HPDE6-E6E7 (cell line): ENCODE measurements around the gene PEAR1.

Experiments
- DNase-seq: peaks from one replicate; pipeline ENCODE4 v3.0.0; 2011; ENCODE audit warnings: missing footprints; ENCODE audit errors: extremely low spot score

The PEAR1 gene

DNA sequence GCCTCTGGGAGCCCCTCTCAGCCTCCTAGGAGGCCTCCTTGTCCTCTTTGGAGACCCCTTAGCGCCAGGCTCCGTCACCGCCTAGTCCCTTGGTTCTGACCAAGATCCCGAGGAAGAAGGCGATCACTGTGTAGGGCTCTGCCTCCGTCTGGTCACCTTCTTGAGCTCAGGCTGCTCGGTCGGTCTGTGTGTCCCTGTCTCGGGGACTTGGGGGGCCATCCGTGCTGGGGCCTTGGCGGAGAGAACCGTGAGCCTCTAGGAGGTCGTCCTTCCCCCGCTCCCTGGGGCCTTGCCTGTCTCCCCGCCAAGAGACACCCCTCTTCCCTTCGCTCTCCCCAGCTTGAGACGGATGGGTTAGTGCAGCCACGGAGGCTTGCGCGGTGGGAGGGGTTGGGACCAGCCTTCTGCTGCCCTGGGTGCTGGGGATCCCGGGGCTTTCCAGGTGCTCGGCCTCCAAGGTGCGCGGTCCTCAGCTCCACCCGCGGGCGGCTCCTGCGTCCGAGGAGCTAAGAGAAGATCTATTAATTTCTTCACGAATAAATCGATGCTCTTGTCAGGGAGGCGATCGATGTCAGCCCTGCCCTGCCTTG, 33.9 kb upstream of the PEAR1 start:
- no peak for DNase-seq

DNA sequence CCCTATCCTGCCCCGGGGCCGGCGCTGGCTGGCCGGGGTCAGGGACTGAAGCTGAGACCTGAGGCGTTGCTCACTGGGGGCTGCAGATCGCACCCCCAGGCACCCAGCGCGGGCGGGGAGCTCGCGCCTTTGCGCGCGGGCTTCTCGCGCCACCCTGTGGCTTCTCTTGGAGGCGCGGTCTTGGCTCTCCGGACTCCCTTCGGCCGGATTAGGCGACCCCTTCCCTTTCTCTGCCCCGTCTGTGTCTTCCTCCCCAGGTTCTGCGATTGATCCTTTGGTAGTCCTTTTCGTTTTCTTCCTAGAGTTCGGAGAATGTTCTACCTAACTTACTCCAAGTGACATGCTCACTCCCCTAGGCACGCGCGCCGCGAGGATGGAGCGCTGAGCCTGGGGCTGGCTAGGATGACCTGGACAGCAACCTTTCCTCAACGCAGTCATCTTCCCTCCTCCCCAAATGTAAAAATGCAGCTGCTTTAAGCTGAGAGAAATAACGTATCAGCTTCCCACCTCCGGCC, 33.3 kb upstream of the PEAR1 start:
- DNase-seq = no peak

DNA sequence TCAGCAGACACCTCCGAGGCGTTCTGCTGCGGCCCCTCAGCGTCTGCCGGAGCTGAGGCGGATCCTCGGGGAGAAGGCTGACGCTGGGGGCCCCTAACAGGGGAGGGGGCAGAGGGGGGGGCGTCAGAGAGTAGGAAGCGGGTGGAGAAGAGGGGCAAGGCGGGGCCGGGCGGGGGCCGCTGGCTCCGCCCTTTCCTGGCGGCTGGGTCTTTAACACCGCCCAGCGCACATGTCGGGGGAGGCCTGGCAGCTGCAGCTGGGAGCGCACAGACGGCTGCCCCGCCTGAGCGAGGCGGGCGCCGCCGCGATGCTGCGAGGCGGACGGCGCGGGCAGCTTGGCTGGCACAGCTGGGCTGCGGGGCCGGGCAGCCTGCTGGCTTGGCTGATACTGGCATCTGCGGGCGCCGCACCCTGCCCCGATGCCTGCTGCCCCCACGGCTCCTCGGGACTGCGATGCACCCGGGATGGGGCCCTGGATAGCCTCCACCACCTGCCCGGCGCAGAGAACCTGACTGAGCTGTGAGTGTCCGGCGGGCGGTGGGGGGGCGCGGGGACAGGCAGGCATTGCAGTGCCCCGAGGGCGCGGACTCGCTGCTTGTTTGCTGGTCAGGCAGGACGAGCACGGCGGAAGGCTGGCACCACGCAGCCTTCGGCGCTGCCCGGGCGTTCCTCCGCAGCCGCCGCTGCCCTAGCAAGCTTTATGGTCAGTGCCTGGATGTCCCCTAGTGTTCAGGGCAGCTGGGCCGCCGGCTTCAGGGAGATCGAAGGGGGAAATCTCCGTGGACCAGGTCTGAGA, 32.7 kb upstream of the PEAR1 start, which contains the start of gene NTRK1:
NTRK1 (plus strand) TSS at position 238 of the 796 bp plus-strand sequence; CDS start at position 308, 70 bp downstream.
- DNase-seq = no peak

DNA sequence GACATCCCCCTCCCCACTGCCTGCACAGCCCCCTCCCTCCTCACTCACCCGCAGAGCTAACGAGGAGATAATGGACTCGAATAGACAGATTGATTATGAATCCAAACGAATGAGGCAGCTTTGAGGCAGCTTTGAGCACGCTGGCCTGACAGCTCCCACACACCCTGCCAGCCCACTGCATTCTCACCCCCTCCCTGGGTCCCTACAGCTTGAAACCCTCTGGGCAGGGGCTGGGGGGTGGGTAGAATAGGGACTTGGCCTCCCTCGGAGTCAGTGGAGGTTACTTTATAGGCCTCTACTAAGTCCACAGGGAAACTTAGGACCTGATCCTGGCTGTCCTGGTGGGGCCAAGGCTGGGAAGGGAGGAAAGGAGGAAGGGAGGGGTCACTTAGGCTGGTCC, 30.9 kb upstream of the PEAR1 start:
- DNase-seq = no peak

DNA sequence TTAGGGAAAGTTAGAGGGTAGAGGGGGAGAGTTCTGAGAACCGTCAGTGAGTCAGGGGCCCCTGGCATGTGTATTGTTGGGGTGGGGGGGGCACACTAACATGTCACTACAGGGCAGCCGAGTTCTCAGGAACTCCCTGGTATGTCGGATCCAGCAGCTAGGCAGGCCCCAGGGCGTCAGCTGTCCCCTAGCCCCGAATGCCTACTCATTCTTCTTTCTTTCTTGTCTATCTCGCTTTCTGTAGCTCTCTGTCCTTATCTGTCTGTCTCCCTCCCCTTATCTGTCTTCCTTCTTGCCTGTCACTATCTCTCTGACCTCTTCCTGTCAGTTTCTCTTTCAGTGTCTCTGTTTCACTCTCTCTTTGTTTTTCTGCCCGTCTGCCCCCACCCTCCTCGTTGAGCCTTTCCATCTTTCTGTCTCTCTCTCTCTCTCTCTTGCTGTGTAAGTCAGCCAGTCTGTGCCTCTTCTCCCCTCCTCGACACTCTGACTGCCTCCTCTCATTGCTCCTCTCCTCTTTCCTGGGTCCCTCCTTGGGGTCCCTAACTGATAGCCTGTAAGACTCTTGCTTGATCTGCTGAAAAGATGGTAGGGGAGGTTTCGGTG, 30.4 kb upstream of the PEAR1 start:
- no peak for DNase-seq

DNA sequence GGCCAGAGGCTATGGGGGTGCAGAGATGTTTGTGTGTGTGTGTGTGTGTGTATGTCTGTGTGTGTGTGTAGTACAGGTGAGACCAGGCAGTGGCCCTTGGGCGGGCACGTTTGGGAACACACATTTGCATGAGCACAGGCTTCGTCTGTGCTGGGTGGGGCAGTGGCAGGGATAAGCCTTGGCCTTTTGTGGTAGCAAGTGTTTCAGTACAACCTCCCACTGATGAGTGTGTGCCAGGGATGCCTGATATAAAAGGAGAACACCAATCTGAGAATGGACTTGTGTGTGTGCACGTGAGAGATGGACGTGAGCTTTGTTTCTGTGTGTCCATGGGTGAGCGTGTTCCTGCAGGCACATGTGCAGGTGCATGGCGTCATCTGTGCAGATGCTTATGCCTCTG, 29.9 kb upstream of the PEAR1 start:
- DNase-seq = no peak

DNA sequence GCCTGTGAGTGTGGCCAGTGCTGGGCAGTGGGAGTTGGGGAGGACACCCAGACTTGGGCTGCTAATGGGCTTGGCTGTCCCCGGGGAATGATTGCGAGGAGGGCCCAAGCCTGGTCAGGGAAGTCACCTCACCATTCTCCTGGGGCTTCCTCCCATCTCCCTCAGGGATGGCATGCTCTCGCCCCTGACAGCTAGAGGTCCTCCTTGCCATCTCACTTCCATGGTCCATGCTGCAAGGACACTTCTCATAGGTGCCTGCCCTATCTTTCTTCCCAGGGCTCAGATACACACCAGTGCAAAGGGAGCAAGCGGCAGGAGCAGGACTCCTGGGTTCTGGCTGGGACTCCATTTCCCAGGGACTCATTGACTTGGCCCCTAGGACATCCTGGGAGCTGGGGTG, 28.7 kb upstream of the PEAR1 start:
- DNase-seq = no peak

DNA sequence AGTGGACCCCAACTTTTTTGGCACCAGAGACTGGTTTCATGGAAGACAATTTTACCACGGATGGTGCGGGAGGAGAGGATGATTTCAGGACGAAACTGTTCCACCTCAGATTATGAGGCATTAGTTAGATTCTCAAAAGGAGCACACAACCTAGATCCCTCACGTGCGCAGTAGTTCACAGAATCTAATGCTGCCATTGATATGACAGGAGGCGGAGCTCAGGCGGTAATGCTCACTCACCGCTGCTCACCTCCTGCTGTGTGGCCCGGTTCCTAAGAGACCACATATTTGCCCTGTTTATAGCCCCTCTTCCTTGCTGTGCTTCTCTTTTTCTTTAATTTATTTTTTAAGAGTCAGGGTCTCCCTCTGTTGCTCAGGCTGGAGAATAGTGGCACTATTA, 28.3 kb upstream of the PEAR1 start:
- DNase-seq = no peak

DNA sequence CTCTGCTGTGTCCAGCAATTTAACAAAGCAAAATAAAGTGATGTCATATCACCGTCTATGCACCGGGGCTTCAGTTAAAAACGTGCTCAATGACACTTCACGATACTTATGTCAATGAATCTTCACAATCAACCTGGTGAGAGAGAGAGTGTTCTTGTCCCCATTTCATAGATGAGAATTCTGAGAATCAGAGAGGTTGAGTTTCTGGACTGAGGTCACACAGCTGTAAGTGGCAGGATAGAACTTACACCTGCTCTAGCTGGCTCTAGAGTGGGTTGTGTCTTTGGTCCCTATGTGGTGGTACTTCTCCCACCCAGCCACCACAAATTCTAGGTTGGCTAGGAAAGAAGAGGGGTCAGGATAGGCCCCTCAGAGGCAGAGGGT, 27.7 kb upstream of the PEAR1 start:
- no peak for DNase-seq

DNA sequence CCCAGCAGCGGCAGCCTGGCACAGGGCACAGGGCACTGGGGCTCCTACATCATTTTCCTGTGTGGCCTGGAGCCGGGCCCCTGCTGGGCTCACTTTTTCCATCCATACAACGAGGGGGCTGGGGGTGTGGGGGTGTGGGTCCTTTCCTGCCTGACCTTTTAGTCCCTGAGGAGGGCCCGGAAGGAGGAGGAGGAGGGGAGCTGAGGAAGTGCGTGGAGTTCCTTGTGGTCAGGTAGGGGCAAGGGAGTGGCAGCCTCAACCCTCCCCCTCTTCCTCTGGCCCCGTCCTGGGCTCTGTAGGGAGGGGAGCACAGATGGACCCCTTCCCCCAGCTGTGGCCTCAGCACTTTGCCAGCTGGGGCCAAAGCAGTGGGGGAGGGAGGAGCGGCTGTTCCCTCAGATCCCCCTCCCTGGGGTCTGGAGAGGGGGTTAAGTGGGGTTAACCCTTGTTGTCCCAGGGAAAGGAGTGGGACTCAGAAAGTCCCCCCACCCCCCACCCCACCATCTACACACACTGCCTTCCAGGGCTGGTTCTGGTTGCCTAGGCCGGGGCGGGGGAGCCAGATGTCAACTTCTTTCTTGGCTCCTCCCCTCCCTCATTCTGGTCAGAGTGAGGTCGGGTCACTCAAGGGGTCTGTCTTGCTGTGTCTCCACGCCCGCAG, 27.1 kb upstream of the PEAR1 start:
- DNase-seq = no peak

DNA sequence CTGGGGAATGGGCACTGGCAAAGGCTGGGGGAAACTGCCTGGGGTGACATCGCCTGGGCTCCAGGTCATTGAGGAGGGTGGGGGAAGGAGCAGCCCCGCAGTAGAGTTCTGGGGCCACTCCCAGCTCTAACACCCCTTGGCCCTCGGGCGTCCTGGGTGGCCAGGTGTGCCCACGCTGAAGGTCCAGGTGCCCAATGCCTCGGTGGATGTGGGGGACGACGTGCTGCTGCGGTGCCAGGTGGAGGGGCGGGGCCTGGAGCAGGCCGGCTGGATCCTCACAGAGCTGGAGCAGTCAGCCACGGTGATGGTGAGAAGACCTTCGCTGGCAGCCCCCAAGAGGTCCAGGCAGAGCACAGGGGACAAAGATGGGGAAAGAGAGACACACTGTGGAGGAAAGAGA, 25.2 kb upstream of the PEAR1 start:
- DNase-seq = no peak

DNA sequence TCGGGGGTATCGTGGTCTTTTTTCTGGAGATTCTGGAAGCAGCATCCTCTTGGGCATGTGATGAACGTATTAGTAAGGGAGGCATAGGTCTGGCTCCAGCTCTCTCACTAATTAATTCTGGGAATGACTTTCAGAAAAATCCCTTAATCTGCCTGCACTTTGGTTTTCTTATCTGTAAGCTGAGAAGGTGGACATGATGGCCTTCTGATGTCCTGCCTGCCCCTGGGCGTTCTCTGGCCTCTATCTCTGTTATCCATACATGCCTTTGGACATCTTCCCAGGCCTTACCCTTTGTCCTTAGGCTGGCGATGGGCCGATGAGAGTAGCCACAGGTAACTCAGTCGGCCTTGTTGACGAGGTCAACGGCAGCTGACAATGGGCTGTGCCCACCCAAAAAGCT, 24.1 kb upstream of the PEAR1 start:
- no peak for DNase-seq

DNA sequence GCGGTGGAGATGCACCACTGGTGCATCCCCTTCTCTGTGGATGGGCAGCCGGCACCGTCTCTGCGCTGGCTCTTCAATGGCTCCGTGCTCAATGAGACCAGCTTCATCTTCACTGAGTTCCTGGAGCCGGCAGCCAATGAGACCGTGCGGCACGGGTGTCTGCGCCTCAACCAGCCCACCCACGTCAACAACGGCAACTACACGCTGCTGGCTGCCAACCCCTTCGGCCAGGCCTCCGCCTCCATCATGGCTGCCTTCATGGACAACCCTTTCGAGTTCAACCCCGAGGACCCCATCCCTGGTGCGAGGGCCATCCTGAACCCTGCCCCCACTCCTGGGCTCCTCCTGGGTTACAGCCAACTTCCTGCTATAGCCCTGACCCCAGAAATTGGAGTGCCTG, 19.9 kb upstream of the PEAR1 start:
- DNase-seq = no peak

DNA sequence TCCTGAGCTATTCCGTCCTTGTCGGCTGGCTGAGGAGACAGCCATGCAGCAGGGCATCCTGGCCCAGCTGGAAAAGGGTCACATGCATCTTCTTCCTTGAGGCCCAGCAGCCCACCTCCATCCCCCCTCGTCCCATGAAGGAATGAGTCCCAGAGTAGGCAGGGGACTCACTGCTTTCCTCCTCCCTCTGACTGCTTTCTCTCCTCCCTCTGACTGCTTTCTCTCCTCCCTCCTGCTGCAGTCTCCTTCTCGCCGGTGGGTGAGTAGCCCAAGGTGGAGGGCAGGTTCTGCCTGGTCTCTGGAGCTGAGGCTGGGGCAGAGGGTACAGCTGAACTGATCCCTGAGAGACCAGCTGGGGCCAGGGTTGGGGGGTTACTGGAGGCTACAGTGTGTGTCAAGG, 19.4 kb upstream of the PEAR1 start:
- DNase-seq = no peak

DNA sequence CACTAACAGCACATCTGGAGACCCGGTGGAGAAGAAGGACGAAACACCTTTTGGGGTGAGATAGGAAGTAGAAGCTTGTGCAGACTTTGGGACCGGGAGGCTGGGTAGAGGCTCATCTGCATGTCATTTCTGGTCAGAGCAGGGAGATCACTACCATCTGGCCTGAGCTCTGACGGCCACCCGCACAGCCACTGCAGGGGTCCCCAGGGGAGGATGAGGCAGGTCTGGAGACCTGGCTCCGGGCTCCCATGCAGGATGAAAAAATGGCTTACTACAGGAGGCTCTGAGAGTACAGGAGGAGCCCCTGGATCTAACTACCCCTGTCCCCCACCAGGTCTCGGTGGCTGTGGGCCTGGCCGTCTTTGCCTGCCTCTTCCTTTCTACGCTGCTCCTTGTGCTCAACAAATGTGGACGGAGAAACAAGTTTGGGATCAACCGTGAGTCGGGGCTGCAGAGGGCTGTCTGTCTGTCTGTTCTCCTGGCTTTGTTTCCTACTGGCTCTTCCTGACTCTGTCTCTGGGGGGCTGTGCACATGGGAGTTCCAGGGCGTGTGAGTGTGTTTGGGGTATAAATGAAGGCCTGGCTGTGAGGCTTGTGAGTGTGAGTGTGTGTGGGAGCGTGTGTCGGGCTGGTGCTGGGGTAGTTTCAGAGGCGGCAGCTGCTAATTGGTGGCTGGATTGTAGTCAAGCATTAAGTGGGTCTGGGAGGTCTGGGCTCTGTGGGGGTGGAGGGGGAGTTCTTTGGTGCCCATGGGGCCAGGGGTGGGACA, 18.8 kb upstream of the PEAR1 start:
- no peak for DNase-seq

DNA sequence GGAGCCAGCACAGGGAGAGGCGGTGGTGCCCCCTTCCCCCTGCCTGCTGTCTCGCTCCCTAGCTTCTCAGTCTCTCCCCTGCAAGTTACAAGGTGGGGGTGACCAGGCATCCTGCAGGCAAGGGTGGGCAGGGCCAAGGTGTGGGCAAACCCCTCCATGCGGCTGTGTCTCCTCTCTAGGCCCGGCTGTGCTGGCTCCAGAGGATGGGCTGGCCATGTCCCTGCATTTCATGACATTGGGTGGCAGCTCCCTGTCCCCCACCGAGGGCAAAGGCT, 18.2 kb upstream of the PEAR1 start:
- no peak for DNase-seq

DNA sequence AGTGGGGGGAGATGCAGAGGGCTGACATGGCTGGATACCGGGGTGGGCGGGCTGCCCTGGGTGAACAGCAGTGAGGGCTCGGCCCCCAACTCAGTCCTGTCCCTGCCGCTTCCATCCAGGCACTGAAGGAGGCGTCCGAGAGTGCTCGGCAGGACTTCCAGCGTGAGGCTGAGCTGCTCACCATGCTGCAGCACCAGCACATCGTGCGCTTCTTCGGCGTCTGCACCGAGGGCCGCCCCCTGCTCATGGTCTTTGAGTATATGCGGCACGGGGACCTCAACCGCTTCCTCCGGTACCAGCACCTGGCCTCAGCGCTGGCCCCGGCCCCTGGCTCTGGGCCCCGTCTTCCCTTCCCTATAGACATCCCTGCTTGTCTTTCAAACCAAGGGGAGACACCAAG, 17.2 kb upstream of the PEAR1 start:
- no peak for DNase-seq

DNA sequence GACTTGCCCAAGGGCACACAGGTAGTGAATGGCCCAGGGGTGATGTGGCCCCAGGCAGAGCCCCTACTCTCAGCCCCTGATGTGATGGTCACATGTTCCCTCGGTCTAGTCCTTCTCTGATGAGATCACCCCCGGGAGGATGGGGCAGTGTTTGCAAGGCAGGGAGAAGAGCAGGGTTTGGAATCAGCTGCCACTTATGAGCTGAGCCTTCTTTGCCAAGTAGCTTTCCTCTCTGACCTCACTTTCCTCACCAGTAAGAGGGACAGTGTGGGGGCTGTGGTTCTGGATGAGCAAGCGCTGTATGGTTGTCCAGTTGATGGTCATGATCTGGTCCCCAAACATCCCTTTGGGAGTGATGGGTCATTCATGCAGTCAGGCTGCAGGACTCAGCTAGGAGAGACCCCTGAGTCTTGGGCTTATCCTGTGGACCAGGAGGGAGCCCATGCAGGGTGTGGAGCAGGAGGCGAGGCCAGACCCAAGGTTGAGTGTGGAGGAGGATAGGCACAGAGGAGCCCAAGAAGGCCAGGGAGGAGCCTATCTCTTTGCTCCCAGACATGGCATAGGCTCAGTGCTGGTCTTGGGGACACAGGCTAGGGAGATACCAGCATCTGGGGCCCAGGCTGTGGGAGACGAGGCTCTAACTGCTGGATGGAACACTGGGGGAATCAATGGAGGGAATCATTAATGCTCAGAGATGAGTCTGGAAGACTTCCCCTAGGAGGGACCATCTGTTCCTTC, 15.9 kb upstream of the PEAR1 start:
- no peak for DNase-seq

DNA sequence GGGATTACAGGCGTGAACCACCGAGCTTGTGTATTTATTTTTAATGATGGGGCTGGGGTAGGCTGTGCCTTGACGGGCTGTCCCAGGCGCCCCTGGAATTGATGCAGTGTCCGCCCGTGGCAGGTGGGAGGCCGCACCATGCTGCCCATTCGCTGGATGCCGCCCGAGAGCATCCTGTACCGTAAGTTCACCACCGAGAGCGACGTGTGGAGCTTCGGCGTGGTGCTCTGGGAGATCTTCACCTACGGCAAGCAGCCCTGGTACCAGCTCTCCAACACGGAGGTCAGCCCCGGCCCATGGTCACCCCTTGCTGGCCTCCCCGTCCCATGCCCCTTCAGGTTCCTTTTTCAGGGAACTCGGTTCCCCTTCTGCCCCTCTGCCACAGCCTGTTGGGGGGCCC, 13.6 kb upstream of the PEAR1 start:
- DNase-seq = no peak

DNA sequence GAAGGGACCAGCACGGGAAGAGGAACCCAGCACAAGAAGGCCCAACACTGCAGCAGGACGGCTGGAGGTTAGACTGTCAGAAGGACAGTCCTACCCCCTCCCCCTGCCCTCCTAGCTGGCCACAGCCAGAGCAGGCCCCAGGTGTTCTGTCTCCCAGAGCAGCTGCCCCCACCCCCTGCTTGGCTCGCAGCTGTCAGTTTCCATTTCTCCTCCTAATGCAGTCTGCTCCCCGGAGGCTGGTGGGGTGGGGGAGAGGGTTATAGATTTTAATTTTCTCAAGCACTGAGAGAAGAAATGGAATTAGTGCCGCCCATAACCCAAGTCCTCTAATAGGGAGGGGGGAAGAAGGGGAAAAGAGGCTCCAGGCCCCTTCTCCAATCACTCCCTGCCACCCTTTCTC, 13.0 kb upstream of the PEAR1 start:
- DNase-seq = no peak

DNA sequence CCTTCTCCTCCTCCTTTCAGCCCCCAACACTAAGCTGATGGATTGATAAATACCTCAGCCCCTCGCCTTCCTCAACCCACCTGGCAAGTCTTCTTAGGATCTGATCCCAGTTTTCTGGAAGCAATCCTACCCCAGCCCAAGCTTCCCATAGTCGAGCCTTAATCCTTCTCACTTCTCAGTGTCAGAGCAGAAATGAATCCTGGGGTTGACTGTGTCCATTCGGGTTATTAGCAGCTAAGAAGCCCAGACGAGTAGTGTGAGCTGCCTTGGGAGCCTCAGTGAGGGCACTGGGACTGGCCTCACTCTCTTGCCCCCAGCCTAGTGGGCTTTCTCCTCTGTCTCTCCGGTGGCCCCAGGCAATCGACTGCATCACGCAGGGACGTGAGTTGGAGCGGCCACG, 12.4 kb upstream of the PEAR1 start:
- no peak for DNase-seq
